HG02885 (cell line): ENCODE measurements around the gene NRXN3.

Experiments
- ATAC-seq: cut with Tn5 transposase; IDR thresholded peaks from one replicate; pipeline ENCODE4 v1.9.1; 2021; ENCODE audit warnings: mild to moderate bottlenecking; ENCODE audit not compliant: unreplicated experiment, poor library complexity

NRXN3 gene

DNA sequence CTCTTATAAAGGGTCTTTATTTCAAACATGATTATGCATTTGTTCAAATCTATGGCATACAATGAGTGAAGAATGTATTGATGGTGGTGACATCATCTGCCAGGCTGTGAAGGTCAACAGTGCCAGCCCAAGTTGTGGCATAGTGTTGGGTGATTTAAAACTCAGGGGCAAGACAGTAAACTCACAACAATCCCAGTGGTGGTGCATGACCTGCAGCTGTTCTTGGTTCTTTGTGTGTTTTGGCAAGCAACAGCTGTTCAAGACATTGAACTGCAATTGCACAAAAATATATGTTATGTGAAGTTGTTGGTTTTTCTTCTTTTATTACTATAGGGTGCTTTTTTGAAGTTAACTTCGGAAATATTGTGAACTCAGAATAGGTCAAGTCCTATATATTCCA, 851.6 kb downstream of the NRXN3 start:
- no peak for ATAC-seq

DNA sequence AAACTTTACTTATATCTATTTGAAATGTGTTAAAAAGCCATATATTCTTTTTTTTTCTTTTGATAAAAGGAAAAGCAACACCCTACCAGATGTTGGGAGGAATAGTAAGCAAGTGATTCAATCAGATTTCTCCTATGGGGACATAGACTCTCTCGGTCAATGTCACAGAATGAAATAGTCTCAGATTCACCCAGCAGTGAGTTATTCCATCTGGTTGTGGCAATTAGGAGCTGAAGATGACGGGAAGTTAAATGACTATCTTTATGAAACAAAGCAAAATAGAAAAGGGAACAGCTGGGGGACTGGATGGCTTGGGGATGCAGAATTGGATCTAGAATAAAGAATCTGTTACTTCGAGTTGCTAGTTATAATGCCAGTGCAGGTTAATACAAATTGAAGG, 857.0 kb downstream of the NRXN3 start:
- ATAC-seq, result no peak

DNA sequence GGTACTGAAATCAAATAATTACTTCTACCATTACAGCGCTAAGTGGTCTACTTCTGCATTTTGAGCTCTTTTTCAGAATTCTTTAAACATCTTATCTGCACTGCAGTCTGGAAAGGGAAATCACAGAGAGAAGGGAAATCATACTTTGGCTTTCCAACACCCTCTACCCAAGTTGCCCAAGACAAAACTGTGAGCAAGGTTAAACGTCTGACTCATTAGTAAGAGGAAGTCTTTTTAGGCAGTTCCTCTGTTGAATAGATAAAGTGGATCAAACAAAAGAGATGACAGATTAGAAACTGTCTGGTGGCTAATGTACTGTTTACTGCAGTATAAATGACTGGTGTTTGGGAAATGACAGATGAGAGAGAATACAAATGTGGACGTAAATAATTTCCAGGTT, 858.1 kb downstream of the NRXN3 start:
- ATAC-seq, result no peak

DNA sequence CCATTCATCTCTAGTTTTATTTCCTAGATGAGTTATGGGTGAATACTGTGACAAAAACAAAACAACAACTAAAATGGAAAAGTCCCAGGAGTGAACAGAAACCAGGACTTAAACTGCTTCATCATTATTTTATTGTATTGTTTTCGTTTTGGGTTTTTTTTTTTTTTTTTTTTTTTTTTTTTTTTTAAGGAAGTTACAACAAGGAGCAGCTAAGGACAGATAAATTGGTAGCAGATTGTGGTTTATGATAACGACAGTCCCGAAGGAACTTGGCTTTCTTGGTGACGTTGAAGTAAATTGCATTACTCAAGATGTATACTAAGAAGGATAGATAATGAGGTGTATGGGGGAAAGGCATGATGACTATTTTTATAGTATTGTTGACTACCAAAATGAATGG, 866.3 kb downstream of the NRXN3 start:
- ATAC-seq, result no peak

DNA sequence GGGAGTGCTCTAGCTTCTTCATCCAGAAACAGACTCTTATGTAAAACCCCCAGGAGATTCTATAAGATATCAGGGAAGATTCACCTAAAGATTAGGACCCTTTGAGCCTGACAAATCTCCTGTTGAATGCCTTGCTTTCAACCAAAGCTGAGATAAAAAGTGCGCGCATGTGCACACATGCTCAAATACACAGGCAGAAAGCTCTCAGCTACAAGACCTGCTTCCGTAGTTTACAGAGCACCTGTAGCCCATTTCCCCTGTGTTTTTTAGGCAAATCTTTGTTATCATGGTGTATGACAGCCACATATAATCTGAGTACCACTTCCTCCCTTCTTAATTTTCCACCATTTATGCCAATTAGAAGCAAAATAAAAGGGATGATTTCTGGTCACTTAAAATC, 866.9 kb downstream of the NRXN3 start:
- ATAC-seq, result no peak

DNA sequence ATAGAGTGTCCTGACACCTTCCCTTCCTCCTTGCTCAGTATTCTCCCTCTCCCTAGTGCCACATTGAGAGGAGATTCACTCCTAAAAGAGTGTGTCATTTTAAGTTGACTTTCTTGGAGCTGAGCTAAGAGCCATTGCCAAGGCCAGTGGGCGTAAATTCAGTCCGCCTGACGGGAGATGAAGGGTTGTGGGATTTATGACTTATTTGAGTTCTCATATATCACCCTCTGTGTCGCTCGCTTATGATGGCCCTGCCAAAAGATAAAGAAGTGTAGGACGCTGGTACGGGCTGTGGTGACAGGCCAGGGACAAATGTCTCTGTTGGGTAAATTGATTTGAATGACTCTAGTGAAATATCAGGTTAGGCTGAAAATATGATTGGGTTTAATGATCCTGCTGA, 867.4 kb downstream of the NRXN3 start:
- ATAC-seq, result no peak

DNA sequence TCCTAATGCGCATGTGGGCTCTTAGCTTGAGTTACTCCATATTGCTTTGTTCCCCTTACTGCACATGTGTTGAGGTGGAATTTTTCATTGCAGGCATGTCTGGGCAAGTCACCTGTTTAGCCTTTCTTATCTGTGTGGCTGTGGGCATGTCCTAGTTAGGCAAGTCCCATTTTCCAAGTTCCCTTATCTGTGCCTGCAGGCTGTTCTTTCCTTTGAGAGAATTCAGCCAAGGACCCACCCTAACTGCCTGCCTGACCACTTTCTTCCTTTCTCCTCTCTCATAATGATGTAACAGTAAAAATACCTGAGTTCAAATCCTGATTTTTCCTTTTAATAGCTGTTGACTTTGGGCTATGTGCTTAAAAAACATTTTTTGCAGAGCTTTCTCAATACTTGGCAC, 870.6 kb downstream of the NRXN3 start:
- no peak for ATAC-seq

DNA sequence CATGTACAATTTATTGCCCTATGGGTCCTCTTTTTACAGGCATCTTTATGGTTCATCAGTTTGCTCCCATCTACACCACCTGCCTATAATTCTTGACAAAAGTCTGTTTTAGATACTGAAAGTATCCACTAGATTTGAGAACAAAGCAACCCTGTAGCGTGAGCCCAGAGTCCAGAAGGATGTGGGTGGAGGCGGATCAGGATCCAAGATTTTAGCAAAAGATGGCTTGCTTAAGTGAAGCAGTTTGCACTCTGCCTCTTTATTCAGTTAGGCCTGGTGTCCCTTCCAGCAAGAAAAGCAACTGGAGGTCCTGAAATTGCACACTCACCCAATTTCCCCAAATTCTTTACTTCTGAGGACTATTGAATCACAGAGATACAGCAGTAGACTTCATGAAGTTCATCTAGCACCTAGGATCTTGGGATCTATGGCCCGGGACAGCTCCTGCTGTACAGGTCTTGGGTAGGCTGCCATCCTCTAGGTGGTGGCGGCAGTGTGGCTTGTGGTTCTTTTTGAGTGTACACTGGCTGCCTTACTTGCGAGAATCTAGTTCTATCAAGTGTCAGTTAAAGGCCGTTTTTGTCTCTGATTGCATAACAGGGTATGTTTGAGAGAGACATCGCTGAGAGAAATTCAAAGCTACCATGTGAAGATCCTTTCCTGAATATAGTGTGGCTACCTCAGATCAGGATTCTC, 873.2 kb downstream of the NRXN3 start:
- ATAC-seq, result no peak

DNA sequence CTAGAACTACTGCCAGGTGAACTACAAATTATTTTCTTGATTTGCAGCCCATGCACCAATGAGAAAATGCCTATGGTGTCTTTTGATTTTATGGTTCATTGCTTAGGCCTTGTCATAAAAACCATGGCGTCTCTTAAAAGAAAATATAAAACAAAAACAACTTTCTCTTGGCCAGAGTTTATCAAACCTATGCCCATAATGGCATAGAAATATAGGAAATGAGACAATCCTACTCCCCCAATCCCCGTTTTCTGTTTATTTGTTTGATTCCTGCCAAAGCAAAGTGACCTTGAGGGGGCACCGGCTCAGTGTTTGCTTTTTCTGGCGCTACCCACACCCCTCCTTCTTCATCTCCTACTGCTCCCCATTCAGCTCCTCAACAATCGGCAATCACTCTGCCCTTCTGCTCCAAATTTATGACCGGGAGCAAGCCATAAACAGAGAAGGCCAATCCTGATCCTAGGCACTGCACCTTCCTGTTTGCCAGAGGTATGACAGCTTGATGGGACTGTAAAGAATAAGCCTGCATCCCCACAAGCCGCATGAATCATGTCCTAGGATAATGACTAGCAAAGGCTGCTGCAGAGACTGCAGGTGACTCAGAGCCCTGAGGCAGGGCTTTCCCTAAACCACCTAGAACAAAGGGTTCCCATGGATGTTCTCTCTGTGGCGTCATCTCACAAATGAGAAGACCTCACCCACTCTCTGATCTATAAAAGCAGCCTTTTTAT, 874.9 kb downstream of the NRXN3 start:
- ATAC-seq, result no peak

DNA sequence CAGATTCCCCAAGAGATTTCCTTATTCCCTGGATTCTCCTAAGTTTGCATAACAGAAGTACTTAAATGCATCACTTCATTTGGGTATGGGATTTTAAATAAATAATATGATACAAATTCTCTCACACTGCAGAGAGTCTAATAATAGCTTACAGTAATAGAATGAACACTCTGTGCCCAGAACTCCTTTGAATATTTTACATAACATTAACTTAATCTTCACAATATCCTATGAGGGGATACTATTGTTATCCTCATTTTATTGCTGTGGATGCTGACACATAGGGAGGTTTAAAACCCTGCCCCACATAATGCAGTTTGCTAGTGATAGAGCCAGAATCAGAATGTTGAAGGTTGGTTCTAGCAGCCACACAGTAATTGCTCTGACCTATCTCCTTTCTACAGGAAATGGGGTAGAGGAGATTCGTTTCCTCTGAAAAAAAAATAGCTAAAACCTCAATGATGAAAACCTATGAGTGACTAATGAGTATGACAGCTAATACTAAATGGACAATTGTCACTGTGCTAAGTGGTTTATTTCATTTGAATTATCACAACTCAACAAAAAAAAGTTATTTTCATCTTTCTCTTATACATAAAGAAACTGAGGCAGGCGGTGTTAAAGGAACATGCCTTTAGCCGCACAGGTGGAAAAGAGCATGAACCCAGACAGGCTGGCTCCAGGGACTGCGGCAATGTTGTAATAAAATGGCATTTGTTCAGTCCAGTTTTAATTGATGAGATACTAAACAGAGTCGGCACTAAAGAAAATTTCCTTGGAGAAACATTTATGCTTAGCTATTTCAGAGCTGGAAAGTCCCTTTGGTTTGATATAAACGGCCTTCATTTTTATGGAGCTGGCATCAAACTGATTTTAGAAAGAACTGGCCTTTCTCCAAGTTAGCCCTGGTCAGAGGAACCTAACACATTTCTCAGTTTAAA, 880.9 kb downstream of the NRXN3 start:
- no peak for ATAC-seq

DNA sequence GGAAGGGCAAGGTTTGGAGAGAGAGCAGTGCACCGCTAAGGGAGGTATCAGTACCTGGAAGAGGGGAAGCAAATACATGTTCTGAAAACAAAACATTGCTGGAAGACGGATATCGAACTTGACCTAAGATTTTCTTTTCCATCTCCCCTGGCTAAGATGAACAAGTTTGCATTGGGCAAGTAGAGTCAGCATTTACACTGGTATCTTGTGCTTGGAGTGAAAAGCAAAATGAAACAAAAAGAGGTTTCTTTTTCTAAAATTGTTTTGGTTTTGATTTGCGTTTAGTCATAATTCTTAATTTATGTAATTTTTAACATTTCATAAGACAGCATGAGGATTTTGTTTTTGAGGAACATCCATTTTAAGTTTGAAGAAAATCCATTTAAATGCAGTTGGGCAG, 881.6 kb downstream of the NRXN3 start:
- ATAC-seq, result no peak

DNA sequence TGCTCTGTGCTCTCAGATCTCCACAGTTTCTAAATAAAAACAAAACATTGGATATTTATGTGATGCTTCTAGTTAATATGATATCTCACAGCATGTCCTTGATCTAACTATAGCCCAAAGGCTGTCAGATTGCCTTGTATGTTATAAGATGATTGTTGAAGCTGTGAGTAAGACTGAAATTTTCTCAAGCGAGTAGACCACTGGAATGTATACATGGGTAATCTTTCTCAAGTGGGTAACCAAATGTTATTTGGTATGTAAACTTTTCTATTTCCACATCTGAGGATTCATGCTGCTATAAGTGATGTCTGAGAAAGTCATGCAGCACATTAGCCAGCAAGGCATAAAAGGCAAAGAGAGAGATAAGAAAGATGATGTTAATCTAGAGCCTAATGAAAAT, 886.7 kb downstream of the NRXN3 start:
- no peak for ATAC-seq

DNA sequence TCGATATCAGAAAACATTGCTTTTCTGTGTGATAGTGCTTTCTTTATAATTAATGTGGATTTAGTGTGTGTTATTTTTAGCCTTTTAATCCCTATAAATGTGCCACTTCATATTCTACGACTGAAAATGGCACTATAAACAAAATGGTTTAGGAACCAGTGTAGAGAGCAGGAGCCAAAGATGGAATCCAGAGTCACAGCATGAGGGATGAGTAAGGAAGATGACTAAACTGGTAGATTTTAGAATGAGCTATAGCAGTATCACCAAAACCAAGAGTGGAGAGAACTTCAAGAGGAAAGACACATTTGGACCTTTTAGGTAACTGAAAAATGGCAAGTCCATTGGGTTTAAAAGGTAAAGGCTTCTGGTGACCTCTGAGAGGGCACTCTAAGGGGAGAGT, 887.2 kb downstream of the NRXN3 start:
- ATAC-seq, result no peak

DNA sequence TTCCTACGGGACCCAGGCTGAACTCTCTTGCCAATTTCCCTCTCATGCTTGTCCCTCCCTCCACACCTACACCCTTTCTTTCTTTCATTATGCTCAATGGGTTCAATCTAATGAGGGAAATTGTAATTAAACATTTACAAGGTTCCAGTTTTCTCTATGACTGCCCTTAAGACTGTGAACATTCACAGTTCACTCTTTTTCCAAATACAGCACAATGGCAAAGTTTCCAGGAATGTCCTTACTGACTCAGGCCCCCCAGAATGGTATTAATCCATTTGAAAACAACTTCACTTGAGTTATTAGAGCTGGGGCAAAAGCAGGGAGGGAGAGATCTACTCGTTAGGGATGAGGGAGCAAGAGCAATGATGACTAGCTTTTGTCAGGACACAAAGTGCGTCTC, 892.1 kb downstream of the NRXN3 start:
- ATAC-seq, result no peak

DNA sequence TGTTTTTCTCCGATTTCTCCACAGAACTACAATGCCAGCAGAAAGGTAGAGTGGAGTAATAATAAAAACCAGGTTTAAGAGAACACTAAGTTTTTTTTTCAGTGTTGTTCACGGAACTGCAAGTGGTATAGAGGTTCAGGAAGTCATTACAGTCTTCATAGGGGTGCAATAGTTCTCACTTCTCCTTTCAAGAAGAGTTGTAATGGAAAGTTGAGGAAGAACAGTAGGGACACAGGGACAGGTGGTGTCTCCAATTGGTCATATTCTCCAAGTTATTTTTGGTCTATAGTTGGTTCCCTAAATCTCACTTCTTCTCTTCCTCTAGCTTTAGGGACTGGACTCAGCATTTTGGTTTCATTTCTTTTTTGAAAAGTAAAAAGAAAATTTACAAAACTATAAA, 894.0 kb downstream of the NRXN3 start:
- peak; percentile 57 for ATAC-seq

DNA sequence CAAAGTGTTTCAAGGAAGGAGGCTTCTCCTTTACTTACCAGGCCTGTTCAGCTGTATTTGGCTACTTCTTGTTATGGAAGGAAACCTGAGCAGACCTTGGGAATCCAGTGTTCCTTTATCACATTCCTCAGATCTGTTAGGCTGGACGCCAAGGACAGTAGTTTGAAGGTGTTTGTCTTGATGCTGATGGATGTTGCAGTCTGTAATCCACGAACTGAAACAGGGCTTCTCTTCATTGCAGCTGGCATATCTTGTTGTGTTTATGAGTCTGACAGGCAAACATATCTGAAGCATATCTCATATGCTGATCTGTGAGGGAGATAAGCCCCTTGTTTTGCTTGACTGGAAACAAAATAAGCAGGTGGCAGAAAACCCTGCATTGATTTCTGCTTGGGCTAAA, 904.3 kb downstream of the NRXN3 start:
- ATAC-seq, result no peak

DNA sequence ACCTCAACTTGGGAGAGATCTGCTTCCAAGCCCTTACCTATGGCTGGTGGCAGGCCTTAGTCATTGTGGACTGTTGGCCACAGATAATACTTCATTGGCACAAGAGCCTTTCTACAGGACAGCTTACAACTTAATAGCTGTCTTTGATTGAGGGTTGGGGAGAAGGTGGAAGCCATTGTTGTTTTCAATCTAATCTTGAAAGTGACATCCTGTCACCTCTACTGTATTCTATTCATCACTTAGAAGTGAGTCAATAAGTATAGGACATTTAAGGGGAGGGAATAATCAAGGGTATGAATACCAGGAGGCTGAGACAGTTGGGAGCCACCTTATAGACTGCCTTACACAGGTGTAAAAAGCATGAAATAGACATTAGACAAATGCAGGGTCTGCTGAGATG, 906.3 kb downstream of the NRXN3 start:
- ATAC-seq, result no peak

DNA sequence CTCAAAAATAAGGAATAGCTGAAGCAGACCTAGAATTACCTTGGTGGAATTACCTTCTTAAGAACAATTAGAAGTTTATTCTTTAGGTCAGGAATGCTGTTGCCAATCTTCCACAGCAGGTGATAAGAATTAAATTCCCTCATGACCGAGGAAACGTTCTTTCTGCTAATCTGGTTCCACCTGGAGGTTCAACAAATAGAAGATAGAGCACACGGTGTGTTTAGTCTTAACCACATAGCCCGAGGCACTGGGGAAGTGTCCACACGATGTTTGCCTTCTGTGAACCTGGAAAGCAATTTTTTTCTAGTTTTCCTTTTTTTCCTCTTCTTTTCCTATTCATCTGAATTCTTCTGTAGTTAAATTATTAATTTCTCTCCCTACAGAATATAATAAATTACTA, 906.9 kb downstream of the NRXN3 start:
- ATAC-seq, result no peak

DNA sequence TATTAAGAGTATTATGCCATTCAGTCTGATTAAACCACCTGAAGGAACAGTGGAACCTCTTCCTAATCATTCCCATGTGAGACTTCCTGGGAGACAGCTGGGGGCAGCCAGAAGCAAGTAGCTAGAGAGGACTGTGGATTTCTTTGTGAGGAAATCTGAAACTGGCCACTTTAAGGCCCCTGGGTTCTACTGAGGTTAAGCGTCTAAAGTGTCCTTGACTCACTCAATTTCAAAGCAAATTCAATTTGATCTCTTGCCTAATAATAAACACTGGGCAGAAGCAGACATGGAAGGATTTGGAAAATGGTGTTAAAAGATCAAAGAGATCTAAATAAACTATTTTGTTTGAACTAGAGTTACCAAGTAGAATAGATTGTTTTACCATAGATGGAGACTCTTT, 909.9 kb downstream of the NRXN3 start:
- ATAC-seq, result no peak

DNA sequence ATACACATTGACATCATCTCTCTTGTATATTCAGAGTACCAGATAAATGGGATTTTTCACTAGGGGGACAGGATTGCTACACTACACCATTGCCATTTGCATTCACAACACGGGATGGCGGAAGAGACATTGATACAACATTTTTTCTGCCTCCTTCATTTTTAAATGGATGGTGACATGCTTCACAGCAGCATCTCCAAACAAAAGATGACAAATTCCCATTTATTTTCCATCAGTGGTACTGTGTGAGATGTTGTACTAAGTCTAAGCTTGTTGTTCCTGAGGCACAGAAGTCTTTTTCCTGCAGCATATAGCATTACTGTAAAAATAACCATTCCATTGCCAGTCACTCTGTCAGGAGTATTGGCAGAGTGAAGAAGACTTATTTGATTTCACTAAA, 912.7 kb downstream of the NRXN3 start:
- ATAC-seq, result no peak

DNA sequence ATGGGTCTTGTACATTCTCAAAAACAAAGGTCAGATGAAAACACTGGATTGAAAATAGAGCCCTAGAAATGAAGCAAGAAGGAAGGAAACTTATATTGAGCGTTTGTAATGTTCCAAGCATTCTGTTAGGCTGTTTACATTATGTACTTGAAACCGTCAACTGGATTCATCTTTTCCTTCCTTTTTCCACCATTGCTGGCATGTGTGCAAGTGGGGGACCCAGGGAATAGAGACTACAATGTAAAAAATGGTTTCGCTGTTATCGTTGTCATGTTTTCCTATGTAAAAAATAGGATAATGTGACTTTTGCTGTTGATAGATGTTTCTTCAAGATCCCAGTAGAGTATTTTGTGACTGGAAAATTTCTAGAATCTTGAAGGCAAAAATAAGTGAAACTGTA, 913.2 kb downstream of the NRXN3 start:
- ATAC-seq, result no peak
